GM12864 (cell line): ENCODE measurements around the gene MTOR.
"Not testable (repeated sequence)": the region's sequence is repeated elsewhere in the genome, so short reads cannot be mapped to it uniquely, and the experiment has no call there.

Experiments used
- DNase-seq: peaks from one replicate; pipeline ENCODE4 v3.0.0-alpha.2; 2011; ENCODE audit warnings: low read depth
- H3K4me3 ChIP-seq: 2 replicates; pipeline ENCODE4 v1.5.1; 2011; ENCODE audit warnings: mild to moderate bottlenecking, low read depth, low read length, control low read depth
- TF ChIP-seq, protein P1 (sequence below): IDR thresholded peaks from 2 replicates; pipeline ENCODE4 v1.5.1; 2011; ENCODE audit warnings: low read depth, mild to moderate bottlenecking, moderate library complexity, low read length, control low read depth, inconsistent platforms; ENCODE audit errors: missing control alignments

Gene MTOR

DNA sequence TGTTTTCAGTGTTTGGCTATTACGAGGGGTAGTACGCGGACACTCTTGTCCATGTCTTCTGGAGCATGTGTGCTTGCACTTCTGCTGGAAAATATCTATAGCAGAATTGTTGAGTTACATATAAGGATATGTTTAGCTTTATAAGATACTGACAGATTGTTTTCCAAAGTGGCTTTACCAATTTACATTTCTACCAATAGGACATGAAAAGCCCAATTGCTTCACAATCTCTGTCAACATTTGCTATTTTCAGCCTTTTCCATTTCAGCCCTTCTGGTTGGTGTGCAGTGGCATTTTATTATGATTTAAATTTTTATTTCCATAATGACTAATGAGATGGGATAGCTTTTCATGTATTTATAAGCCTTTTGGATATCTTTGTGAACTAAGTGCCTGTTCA, 79.5 kb downstream of the MTOR start:
- TF ChIP-seq, protein P1, sequence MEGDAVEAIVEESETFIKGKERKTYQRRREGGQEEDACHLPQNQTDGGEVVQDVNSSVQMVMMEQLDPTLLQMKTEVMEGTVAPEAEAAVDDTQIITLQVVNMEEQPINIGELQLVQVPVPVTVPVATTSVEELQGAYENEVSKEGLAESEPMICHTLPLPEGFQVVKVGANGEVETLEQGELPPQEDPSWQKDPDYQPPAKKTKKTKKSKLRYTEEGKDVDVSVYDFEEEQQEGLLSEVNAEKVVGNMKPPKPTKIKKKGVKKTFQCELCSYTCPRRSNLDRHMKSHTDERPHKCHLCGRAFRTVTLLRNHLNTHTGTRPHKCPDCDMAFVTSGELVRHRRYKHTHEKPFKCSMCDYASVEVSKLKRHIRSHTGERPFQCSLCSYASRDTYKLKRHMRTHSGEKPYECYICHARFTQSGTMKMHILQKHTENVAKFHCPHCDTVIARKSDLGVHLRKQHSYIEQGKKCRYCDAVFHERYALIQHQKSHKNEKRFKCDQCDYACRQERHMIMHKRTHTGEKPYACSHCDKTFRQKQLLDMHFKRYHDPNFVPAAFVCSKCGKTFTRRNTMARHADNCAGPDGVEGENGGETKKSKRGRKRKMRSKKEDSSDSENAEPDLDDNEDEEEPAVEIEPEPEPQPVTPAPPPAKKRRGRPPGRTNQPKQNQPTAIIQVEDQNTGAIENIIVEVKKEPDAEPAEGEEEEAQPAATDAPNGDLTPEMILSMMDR: no peak
- no peak for DNase-seq
- no peak overlapping the region for H3K4me3 ChIP-seq

DNA sequence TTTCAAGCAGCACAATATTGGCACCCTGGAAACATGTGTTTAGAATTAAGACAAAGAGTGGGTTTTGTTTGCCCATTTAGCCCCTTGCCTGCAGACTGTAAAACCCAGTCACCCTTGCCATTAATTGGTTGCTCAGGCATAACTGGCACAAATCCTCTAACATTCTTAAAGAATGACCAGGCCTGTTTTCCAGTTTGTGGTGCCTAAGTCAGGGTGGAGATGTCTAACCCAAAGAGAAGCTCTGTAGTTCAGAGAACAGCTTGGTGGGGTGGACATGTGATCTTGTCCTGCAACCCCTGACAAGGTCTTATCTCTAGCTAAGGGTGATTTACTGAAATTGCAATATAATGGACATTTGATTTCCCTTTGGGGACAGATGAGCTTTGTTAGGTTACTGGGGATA, 82.0 kb downstream of the MTOR start:
- no peak overlapping the region for H3K4me3 ChIP-seq
- no peak for DNase-seq
- TF ChIP-seq, protein P1: no peak

DNA sequence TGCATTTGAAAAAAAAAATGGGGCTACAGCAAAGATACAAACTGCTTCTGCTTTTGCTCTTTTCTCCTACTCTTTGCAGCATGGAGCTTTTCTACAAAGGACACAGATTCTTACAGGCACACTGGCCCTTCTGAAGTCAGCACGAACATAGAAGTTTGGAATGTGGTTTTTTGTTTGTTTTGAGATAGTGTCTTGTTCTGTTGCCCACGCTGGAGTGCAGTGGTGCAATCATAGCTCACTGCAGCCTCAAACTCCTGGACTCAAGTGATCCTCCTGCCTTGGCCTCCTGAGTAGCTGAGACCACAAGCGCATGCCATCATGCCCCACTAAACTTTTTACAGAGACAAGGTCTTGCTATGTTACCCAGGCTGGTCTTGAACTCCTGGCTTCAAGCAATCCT, 82.6 kb downstream of the MTOR start:
- not testable (repeated sequence) for H3K4me3 ChIP-seq, DNase-seq

DNA sequence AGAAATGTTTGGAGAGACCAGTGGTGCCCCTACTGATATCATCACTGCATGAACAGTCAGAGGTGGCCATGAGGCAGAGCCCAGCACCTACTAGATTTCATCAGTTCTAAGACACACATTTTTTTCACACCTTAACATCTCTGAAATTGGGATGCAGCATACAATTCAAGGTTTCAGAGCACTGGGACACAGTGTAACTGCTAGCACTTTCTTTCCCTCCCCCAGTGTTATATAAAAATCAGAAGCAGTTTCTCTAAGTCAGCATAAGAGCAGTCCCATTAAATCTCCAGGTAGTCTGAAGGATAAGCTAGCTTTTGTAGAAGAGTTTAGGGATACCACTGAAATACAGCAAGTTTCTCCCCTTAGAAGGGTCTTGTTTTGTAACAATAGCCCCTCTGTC, 83.2 kb downstream of the MTOR start:
- TF ChIP-seq, protein P1: no peak
- no peak for DNase-seq
- no peak overlapping the region for H3K4me3 ChIP-seq

DNA sequence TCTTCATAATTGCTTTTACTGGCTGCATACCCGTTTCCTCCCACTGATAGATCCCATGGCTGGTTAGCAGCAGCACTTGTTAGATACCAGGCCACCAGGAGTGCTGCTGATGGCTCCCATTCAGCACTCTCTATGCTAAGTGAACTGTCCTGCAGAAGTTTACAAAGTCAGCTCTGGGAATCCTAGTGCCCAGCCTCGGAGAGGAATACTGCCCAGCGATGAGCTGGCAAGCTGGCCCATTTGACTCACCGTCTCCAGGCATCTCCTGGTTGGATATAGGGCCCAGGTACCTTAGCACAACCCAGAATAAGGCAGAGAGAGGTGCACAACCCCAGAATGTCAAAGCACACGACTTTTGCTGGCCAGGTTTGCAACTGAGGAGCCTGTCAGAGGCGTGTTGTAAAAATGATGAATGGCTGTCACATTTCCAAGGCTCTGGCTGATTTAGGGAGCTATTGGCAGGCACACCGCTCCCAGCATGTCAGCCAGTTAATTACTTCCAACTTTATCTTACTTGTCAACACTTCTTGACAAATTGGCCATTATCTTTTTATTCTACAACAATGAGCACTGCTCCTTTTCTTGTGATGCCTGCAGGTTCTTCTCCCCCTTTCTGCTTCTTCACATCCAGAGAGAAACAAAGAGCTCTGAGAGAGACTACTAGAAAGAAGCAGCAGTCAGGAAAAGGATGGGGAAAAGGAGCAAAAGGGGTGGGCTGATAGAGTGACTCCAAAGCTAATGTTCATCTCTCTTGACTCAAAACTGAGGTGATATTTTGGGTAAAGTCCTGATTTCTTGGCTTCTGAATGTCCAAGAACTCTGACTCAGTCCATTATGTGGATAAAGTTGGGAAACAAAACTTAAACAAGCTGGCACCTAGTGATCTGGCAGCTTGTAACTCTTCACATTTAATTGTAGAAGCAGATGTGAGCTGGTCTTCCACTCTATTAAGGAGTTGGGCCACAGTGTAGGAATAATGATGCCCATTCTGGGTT, 84.0 kb downstream of the MTOR start:
- no peak for DNase-seq
- TF ChIP-seq, protein P1: no peak

DNA sequence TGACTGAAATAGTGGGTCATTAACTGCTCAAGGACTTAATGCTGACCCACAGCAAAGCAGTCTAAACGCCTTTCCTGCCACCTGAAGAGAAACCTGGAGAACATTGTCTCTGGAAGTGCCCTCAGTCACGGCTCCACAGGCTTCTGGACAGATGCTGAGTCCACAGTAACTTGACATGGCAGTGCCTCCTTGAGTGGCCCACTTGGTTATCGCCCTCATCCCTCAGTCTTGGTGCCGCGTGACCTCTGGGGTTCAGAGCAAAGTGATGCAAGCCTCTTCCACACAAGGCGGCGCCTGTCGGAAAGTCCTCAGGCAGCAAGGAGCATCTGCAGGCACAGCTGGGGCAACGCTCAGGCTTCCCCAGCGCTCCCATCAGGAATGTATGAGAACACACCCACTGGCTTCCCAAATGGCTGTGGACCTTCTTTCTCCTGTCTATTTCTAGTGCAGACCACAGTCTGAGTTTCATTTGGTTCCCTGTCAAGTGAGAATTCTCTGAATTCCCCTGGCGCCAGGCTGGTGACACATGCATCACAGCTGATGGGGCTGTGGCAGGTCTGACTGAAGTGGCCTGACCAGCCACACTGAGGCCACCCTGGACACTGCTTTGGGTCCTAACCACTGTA, 86.2 kb downstream of the MTOR start:
- DNase-seq: no peak
- H3K4me3 ChIP-seq: no peak overlapping the region
- TF ChIP-seq, protein P1: no peak

More for the DNA sequence above, 84.0 kb downstream of the MTOR start:
- H3K4me3 ChIP-seq: no peak overlapping the region

DNA sequence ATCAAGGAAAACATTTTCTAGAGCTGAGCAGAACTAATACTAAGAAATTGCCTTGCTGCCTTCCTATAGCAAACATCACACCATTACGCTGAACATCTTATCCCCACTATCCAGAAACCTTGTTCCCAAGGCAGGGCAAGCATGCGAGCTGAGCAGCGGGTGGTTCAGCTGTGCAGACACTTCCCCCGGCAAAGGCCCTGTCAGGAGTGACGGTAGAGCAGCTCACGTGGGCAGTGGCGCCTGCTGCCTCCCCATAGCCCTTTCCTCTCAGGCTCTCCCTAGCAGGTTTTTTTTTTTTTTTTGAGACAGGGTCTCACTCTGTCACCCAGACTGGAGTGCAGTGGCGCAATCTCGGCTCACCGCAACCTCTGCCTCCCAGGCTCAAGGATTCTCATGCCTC, 86.9 kb downstream of the MTOR start:
- H3K4me3 ChIP-seq: no peak overlapping the region
- TF ChIP-seq, protein P1: no peak
- no peak for DNase-seq
